SK-N-MC (cell line): Measurements from ENCODE around the gene ARHGAP30.

Experiments
- DNase-seq: peaks from one replicate; pipeline ENCODE4 v3.0.0-alpha.2; 2011; ENCODE audit warnings: low read depth, low spot score
- H3K27ac ChIP-seq: fragments of 200-600 bp; sonication (generic); 2 replicates; pipeline ENCODE4 v1.5.1; 2016; ENCODE audit warnings: mixed run types
- H3K36me3 ChIP-seq: fragments of 200-600 bp; sonication (generic); 2 replicates; pipeline ENCODE4 v1.6.1; 2017; ENCODE audit warnings: antibody characterized with exemption, low read length, mixed read lengths; ENCODE audit not compliant: insufficient read depth
- H3K4me3 ChIP-seq: fragments of 200-600 bp; sonication (generic); 2 replicates; pipeline ENCODE4 v1.5.1; 2016
- H3K9ac ChIP-seq: fragments of 200-600 bp; sonication (generic); 2 replicates; pipeline ENCODE4 v1.8.0; 2017; ENCODE audit warnings: mixed run types, mixed read lengths; ENCODE audit not compliant: insufficient read length
- H3K9me3 ChIP-seq: fragments of 200-600 bp; sonication (generic); 2 replicates; pipeline ENCODE4 v1.6.1; 2017; ENCODE audit warnings: low read depth, mild to moderate bottlenecking, antibody characterized with exemption, low read length, moderate library complexity, mixed read lengths
- EZH2 ChIP-seq: fragments of 200-600 bp; sonication (generic); IDR thresholded peaks from one replicate; pipeline ENCODE4 v1.6.1; 2017; ENCODE audit warnings: antibody characterized with exemption
- FOXP2 ChIP-seq: optimal IDR thresholded peaks from 2 replicates; pipeline ENCODE3; 2011; ENCODE audit warnings: mild to moderate bottlenecking, moderate library complexity; ENCODE audit not compliant: insufficient read depth; ENCODE audit errors: extremely low read length, control extremely low read depth
- POLR2AphosphoS5 ChIP-seq: IDR thresholded peaks from 2 replicates; pipeline ENCODE4 v1.6.1; 2012; ENCODE audit warnings: mild to moderate bottlenecking, low read depth, low read length, borderline replicate concordance

Gene ARHGAP30

DNA sequence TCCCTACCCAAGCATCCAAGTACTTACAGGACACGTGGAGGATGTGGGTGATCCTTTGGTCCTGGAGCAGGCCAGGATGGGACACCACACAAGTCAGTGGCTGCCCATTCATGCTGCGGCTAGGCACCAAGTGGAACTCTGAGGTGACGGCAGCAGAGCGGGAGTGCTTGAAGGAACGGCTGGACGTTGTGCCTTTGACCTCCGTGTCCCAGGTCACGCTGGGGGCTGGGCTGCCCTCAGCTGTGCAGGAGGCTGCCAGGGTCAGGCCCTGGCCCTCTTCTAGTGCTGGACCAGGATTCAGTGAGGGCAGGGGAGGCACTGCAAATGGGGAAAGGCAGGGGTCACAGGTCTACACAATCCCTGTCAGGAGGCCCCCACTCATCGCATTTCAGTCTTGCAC is 7.7 kb upstream of the ARHGAP30 start:
- H3K9ac ChIP-seq: no peak overlapping the region
- TF ChIP-seq FOXP2 (no peak), POLR2AphosphoS5 (no peak), EZH2 (no peak)

DNA sequence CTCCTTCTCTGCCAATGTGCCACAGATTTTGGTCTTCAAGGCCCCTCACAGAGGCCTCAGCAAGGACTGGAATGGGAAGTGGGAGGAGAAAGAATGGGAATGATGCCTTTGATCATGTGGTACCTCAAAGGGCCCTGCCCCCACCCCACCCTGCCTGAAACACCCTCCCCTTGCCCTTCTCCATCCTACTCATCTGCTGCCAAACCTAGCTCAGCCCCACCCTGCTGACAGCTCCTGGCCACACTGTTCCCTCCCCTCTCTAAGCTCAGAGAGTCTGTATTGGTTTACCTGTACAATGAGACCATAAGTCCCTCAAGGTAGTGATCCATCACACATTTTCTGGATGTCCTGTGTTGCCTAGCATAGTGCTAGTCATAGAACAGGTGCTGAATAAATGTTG is 6.7 kb upstream of the ARHGAP30 start:
- TF ChIP-seq POLR2AphosphoS5: no peak
- TF ChIP-seq EZH2: no peak
- TF ChIP-seq FOXP2: no peak
- no peak for DNase-seq
- H3K9ac ChIP-seq: no peak overlapping the region
- no peaks in the 10 kb centered on the region for H3K36me3 ChIP-seq
- H3K27ac ChIP-seq: no peak overlapping the region
- H3K9me3 ChIP-seq: no peaks in the 10 kb centered on the region
- no peak overlapping the region for H3K4me3 ChIP-seq

More for the DNA sequence above, 7.7 kb upstream of the ARHGAP30 start:
- Histone ChIP-seq H3K27ac (no peak overlapping the region), H3K9me3 (no peaks in the 10 kb centered on the region), H3K4me3 (no peak overlapping the region), H3K36me3 (no peaks in the 10 kb centered on the region)
- DNase-seq: no peak

DNA sequence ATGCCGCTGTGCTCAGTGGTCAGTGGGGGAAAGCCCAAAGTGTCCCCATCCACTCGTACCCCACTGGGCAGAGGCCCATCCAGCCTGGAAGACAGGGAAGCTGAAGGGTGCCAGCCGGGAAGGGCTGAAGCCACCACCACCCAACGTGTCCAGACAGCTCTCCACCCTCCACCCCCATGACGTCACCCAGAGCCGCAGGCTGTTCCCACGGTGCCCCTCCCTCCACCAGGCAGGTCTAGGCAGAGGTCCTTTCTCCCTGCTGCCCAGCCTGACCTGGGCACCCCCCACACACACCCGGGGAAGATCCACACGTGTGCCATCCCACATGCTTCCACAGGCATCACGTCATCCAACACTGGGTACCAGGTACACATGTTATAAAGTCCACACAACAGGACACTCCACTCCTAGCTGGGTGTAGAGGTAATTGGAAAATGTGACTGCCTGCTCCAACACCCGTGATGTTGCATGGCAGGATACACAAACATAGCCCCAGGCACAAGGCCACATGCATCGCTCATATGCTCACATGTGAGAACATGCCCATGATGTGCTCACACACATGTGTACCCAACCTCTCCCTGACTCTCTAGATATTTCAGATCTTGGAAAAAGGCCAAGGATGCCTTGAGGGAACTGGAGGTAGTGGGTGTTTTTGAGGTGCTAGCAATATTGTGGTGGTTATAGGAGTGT is 5.1 kb upstream of the ARHGAP30 start:
- Histone ChIP-seq H3K9me3 (no peaks in the 10 kb centered on the region), H3K27ac (no peak overlapping the region), H3K36me3 (no peaks in the 10 kb centered on the region), H3K4me3 (no peak overlapping the region), H3K9ac (no peak overlapping the region)
- no peak for DNase-seq
- no peak for TF ChIP-seq FOXP2
- no peak for TF ChIP-seq POLR2AphosphoS5
- no peak for TF ChIP-seq EZH2

DNA sequence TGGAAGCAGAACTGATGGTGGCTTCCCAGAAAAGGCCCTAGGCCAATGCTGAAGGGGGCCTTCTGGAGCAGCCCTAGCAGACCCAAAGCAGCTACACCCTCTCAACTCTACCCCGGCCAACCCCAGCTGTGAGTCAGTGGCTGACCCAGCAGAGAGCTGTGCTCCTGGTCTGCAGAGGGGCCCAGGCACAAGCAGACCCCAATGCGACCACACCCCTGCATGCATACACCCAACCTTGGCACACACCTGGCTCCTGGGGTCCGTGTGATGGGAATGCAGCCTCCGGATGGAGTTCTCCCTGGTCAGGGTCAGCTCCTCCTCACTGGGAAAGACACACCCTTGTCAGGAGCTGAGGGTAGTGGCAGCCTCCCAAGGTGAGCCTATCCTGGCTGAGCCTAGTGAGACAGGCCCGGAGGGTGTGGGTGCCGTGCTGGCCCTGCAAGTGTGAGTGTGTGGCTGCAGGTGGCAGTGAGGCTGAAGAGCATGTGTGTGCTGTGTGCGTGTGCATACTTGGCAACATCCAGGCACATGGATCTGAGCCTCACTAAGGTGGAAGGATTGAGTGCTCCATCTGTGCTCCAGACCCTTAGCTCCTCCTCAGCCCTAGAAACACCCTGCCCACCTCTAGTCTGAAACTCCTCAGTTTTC is 3.9 kb upstream of the ARHGAP30 start:
- H3K4me3 ChIP-seq: no peak overlapping the region
- no peak for DNase-seq
- H3K36me3 ChIP-seq: no peaks in the 10 kb centered on the region
- H3K27ac ChIP-seq: no peak overlapping the region
- H3K9me3 ChIP-seq: no peaks in the 10 kb centered on the region
- TF ChIP-seq FOXP2 (no peak), POLR2AphosphoS5 (no peak), EZH2 (no peak)
- no peak overlapping the region for H3K9ac ChIP-seq

DNA sequence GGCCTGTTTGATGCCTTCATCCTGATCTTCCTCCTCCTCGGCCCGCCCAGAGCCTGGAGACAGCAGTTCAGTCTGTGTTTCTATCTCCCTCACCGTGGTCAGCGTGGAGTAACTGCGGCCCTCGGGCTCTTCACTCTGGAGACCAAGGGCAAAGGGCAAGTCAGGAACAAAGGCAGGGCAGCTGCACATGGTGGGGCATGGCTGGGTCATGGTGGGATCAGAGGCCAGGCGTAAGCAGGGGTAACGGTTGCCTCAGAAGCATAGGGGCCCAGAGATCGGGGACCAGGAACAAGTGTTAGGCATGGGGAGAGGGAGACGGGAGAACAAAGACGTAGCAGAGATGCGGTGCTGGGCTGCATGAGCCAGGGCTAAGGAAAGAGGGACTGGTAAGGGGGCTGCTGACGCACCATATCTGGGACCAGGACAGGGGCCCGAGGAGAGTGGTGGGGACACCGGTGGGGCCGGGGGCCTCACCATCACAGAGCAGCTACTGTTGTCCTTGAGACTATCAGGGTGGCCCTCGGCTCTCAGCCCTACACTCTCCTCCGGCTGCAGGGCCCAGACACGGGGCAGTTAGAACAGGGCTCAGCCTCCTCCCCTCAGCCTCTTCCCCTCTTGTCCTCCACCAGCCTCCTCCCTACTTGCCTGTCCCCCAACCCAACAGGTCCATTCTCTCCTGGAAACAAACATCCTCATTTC is 3.2 kb upstream of the ARHGAP30 start:
- Histone ChIP-seq H3K27ac (no peak overlapping the region), H3K9me3 (no peaks in the 10 kb centered on the region), H3K4me3 (no peak overlapping the region), H3K36me3 (no peaks in the 10 kb centered on the region), H3K9ac (no peak overlapping the region)
- DNase-seq: no peak
- TF ChIP-seq POLR2AphosphoS5 (no peak), FOXP2 (no peak), EZH2 (no peak)

DNA sequence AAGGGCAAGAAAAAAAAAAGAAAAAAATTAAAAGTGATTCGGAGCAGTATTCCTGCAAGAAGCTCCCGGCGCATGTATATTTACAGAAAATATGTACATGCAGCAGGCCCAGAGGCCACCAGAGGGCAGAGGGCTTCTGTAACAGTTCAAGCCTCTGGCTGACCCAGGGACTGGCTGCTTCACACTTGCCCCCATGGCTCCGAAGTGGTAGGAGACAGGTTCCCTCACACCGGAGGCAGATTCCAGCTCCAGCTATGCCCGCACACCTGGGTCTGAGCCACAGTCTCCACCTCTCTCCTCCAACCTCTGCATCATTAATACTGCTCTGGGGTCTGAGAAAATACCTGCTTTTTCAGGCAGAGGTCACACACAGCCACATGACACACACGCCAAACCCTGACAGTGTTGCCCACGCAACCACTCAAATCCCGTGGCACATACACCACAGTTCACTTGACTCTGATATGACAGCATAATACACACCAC is 2.2 kb upstream of the ARHGAP30 start:
- TF ChIP-seq EZH2 (no peak), FOXP2 (no peak), POLR2AphosphoS5 (no peak)
- no peaks in the 10 kb centered on the region for H3K9me3 ChIP-seq
- no peak overlapping the region for H3K9ac ChIP-seq
- H3K36me3 ChIP-seq: no peaks in the 10 kb centered on the region
- no peak overlapping the region for H3K4me3 ChIP-seq
- no peak for DNase-seq
- H3K27ac ChIP-seq: no peak overlapping the region

DNA sequence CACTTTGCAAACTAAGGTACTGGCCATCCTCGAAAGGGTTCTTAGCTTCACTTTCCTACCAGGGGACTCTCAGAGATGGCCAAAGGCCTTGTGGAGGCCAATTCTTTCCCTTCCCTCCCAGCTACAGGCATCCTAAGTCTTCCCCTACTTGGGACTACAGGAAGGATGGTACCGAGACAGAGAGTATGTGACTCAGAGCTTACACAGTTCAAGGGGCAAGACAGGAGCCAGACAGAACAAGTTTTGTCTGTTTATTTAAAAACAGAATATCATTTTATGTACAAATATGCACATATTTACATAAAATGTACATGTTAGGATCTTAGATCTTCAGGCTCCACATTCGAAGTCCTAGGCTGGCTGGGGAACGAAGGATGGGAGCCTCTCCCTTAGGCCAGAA is 1.1 kb upstream of the ARHGAP30 start:
- Histone ChIP-seq H3K9ac (no peak overlapping the region), H3K27ac (no peak overlapping the region)
- no peak for TF ChIP-seq POLR2AphosphoS5
- no peak for TF ChIP-seq FOXP2
- TF ChIP-seq EZH2: no peak

DNA sequence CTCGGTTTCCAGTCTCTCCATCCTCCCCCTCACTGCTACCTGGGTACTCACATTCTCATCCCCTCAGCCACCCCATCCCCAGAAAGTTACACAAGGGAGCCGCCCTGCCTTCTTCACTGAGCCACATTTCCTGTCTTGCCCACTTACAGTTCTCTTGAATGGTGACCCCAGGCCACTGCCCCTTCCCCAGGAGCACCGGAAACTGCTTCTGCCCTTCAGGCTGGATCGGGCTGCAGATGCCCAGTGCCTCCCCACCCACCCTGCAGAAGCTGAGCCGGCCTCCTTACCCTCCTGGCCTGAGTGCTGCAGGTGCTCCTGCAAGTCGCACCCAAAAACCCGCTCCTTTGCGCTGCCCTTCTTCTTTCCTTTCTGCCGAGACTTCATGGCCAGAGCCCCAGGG is 450 bp downstream of the ARHGAP30 start:
- Histone ChIP-seq H3K36me3 (no peaks in the 10 kb centered on the region), H3K9me3 (no peaks in the 10 kb centered on the region), H3K4me3 (no peak overlapping the region), H3K27ac (no peak overlapping the region), H3K9ac (no peak overlapping the region)
- DNase-seq: no peak
- TF ChIP-seq POLR2AphosphoS5: no peak
- TF ChIP-seq FOXP2: no peak
- TF ChIP-seq EZH2: no peak

More for the DNA sequence above, 1.1 kb upstream of the ARHGAP30 start:
- no peak for DNase-seq
- H3K36me3 ChIP-seq: no peaks in the 10 kb centered on the region
- H3K9me3 ChIP-seq: no peaks in the 10 kb centered on the region
- no peak overlapping the region for H3K4me3 ChIP-seq
